8988T (cell line): ENCODE data around the gene ZBTB3.
A peak's percentile ranks its signal among the peaks of the same experiment; 100 is the strongest.
"Not testable (repeated sequence)": the region's sequence is repeated elsewhere in the genome, so short reads cannot be mapped to it uniquely, and the experiment has no call there.

ENCODE experiments used
- DNase-seq: peaks from one replicate; pipeline ENCODE4 v3.0.0; 2011

The ZBTB3 gene

DNA sequence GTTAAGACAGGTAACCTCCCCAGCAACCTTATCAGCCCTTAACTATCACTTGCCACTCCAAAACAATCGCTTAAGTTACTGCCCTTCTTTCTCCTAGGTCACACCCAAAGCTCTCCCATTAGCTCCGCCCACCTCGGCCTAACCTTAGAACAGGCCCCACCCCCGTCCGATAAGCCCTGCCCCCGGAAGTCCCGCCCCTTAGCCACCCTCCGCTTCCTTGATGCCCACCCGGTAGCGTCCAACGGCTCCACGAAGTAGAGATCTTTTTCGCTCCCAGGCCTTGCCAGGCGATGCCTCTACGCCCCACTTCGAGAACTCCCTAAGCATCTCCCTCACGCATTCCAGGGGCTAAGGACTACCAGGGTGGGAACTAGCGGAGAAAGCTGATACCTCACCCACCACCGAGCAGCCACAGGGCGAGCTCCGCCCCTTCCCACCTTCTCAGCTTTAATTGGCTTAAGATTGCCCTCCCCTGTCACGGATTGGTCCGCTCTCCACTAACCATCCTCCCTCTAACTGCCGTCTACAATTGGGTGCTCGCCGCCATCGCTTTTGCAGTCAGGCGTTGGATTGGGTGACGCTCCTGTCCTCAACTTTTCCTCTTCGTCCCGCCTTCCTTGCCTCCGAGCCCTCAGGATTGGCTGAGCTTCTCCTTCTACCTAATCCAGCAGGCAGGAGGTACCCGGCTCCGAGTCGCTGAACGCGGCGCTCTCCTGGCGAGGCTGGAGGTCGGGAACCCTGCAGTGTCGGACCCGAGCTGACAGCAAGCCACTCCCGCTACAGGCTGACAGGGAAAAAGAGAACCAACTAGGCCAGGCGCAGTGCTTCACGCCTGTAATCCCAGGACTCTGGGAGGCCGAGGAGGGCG is at the start of gene ZBTB3:
TSS of gene ZBTB3 (minus strand) at position 425 of the 868 bp plus-strand sequence. CDS start 496 bp downstream, outside the sequence.
- DNase-seq: peak; percentile 83

DNA sequence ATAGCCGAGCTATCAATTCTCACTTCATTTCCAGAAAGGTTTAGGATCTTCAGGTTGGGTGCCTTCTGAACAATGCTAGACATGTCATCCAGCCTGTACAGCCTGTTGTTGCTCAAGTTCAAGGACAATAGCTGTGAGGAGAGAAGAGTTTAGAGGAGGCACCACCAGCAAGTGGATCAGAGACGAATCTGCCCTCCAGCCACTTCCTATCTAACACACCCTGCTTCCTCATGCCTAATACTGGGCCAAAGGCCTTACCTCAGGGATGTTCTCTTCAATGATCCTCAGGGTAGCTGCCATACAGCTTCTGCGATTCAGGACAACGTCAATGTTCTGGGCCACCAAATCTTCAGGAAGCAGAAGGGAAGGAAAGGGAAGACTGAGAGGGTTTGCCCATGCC is 47.1 kb upstream of the ZBTB3 start:
- no peak for DNase-seq

DNA sequence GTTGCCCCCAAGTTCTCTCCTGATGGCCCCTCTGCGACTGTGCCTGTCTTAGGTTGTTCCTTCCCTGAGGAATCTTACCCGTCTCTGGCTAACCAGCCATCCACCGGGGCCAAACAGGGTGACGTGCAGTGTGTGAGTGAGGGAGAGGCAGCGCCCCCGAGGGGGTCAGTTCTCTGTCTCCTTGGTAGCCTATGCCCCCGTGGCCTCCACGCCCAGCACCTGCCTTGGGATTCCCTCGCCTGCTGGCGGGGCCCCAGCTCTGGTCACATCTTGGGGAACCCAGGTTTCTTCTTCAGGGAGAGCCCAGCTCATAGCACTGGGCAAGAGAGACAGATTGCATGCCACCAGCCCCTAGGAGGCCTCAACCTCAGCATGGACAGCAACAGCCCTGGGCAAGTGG is 45.5 kb upstream of the ZBTB3 start:
- DNase-seq: no peak

DNA sequence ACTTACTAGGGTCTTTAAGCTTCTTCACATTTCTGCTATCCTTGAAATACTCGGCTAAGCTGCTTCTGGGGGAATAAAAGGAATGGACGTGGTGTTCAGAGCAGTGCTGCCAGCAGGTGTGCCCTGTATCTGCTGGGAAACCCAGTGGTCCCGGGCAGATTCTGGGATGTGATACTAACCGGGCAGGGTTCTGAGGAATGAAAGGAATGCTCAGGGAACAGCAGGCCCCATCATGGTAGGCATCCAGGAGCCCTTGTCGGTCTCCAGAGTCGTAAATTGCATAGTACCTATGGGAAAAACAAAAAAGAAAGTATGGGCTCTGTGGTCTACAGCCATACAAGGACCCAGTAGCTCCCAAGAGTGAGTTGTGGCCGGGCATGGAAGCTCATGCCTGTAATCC is 42.3 kb upstream of the ZBTB3 start:
- DNase-seq: no peak

DNA sequence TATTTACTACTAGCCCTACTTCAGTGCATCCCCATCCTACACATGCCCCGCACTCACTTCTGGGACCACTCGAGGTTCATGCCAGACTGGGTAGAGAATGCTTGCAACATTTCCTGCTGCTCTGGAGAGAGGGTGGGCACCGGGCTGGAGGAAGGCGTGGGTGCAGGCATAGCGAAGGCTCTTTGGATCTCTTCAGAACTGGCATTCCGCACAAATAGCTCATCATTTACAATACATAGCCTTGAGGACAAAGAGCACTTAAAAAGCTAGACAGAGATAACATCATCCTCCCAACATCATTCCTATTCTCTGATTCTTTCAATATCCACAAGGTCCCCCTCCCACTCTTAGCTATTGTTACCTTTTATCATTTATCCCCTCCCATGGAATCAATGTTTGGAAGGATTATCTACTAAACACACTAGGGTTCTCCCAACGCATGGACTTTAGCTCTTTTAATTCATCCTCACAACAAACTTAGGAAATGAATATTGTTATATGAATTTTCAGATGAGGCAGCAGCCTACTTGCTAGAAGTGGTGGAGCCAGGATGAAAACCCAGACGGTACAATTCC is 40.3 kb upstream of the ZBTB3 start:
- DNase-seq: no peak

DNA sequence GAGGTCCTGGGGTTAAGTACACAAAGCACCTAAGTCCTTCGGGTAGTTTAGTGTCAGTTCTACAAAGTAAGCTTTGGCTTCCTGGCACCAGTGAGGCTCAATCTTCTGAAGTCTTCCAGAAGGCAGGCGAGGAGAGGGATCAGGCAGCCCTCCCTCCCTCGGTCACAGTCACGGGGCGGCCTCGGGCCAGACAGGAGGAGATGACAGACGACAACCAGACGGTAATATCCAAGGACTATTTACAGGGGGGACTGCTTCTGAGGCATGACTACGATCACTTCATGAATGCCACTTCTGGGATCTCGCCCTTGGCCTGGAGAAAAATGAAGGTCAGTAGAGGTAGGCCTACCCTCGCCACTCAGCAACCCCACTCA is 38.2 kb upstream of the ZBTB3 start:
- no peak for DNase-seq

DNA sequence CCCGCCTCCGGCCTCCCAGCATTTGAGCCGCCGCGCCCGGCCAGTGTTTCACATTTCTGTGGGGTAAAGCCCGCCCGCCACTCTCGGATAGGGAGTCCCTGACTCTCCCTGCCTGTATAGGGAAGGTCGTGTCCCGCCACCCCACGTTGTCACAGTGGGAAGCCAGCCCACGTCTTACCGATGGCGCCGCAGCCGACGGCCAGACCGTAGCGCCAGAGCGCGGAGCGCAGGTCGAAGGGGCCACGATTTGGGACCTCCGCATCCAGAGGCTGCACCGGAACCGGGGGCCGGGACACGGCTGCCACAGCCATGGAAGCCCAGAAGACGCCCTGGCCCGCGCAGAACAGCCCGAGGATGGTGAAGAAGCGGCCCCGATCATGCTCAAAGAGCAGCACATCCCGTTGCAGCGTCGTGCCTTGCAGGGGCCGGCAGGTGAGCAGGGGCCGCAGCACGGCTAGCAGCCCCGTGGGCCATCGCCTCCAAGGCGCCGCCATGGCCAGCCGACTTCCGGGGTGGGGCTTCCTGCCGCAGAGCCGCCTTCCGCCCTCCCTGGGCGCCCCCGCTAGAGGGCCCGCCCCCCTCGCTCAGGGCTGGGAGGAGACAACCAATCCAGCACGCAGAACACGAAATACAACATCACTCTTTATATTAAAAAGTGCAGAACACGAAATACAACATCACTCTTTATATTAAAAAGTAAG is 37.7 kb upstream of the ZBTB3 start, which contains the start of gene TMEM223:
TSS of gene TMEM223 (minus strand) at position 506 of the 701 bp plus-strand sequence. CDS start at position 494, 12 bp downstream.
- DNase-seq: peak; percentile 88

DNA sequence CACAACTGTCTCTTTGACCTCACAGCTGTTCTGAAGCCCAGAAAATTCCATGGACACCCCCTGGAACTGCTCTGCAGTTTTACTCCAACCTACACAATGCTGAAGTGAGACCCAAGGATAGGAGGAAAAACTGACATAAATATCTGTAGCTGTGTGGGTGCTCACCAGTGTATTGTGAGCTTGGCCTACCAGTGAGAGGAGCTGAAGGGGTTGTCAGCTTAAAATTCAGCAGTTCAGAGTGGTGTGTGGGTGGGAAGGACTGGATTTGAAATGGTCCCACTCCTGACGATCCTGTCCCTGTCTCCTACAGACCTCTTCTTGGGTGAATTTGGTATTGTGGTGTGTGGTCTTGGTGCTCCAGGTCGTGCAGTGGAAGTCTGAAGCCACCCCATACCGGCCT is 35.6 kb upstream of the ZBTB3 start:
- no peak for DNase-seq

DNA sequence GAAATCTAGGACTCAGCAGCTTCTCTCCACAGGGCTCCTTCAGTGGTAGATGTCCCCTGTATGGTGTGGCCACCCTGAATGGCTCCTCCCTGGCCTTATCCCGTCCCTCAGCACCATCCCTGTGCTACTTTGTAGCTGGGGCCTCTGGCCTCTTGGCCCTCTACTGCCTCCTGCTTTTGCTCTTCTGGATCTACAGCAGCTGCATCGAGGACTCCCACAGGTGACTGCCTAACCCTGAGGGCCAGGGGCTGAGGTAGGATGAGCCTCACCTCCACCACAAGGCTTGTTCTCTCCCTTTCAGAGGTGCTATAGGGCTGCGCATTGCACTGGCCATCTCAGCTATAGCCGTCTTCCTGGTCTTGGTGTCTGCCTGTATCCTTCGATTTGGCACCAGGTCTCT is 35.0 kb upstream of the ZBTB3 start:
- no peak for DNase-seq

DNA sequence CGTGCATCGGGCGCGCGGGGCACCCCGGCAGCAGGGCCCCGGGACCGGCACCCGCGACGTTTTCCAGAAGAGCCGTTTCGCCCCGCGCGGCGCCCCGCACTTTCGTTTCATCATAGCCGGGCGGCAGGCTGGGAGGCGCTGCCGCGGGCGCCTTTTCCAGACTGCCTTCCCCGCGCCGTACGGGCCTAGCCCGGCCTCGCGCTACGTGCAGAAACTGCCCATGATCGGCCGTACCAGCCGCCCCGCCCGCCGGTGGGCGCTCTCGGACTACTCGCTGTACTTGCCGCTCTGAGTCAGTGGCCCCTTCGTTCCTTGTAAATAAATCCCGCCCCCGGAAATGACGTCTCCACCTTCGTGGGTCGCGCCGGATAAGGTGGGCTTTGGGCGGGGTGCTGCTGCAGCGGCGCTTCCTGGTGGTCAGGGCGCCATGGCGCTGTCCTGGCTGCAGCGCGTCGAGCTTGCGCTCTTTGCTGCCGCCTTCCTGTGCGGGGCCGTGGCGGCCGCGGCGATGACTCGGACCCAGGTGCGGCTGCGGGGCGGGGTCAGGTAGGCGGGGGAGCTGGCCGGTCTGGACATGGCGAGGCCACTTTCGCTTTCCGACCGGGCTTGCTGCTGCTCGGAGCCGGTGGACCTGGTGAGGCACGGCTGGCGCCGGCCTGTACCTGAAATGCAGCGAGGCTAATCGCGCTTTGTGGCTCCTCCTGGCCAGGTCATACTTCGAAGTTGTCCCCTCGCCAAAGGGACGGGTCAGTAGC is 33.2 kb upstream of the ZBTB3 start, which contains the start of gene TMEM179B:
TSS of gene TMEM179B (plus strand) at position 398 of the 755 bp plus-strand sequence. CDS start at position 428, 30 bp downstream.
- peak; percentile 90 for DNase-seq

DNA sequence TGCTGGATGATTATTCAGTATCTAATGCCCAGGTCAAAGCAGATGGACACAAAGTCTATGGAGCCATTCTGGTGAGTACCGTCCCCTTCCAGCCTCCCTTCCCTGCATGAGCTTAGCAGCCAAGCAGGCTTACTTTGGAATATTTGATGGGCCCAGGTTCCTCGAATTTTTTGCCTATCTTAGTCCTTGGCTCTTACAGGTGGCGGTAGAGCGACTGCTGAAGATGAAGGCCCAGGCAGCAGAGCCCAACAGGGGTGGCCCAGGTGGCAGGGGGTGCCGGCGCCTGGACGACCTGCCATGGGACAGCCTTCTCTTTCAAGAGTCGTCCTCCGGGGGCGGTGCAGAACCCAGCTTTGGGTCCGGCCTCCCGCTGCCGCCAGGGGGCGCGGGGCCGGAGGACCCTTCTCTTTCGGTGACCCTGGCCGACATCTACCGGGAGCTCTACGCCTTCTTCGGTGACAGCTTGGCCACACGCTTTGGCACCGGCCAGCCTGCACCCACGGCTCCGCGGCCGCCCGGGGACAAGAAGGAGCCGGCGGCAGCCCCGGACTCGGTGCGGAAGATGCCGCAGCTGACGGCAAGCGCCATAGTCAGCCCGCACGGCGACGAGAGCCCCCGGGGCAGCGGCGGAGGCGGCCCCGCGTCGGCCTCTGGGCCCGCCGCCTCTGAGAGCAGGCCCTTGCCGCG is 32.5 kb upstream of the ZBTB3 start:
- DNase-seq: peak; percentile 90

DNA sequence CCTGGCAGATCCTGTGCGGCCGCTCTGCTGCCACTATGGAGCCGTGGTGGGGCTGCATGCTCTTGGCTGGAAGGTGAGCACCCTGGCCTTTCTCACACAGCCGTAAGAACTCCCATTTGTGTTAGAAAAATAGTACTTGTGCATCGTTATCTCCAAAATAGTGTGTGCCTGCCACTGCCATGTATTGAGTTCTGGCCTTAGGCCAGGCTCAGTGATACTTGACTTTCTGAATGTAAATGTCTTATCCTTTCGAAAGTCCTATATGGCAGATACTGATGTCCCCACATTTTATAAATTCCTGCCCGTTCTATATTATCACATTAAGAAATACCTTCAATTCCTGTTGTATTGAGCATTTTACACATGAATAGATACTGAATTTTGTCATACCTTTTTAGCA is 28.8 kb upstream of the ZBTB3 start:
- no peak for DNase-seq

DNA sequence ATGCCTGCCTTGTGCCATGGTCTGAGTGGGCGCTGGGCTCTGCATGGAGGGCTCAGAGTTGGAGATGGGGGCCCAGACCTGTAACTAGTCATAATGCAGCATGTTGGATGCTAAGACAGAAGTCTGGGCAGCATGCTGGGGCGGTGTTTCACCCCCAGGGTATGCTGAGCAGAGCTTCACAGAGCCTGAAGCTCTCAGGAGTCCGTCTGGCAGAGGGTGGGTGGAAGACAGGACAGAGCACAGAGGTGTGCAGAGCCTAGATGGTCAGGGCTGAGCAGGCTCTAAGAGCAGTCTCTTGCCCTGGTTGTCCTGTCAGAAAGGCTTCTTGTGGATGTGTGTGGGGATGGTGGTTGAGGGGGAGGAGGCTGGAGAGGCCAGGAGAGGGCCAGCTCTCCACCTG is 24.5 kb upstream of the ZBTB3 start:
- no peak for DNase-seq

DNA sequence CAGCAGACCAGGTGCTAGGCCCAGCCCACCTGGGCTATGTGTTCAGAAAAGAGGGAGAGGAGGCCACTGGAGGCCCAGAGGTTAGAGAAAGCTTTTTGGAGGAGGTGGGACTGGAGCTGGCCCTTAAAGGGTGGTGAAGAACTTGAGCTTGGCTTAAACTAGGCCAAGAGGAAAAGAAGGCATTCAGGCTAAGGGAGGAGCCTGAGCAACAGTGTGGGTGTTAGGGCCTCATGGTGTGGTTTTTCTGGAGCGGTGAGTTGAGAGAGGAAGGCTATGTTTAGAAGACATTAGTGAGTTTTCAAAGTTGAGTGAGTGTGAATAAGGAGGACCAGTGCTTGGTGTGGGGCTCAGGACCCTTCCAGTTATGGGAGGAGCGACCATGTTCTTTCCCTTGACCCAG is 23.4 kb upstream of the ZBTB3 start:
- DNase-seq: no peak

DNA sequence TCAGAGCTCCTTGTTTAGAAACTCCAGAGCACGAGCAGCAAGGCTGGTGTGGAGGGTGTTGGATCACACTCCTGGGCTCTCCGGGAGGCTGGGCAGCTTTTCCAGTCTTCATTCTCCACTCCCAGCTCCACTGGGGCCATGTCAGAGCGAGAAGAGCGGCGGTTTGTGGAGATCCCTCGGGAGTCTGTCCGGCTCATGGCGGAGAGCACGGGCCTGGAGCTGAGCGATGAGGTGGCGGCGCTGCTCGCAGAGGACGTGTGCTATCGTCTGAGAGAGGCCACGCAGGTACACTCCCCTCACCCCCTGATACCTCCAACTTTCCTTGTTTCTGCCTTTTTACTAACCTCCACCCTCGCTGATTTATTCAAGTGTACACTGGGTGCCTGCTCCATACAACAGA is 21.7 kb upstream of the ZBTB3 start:
- DNase-seq: no peak

DNA sequence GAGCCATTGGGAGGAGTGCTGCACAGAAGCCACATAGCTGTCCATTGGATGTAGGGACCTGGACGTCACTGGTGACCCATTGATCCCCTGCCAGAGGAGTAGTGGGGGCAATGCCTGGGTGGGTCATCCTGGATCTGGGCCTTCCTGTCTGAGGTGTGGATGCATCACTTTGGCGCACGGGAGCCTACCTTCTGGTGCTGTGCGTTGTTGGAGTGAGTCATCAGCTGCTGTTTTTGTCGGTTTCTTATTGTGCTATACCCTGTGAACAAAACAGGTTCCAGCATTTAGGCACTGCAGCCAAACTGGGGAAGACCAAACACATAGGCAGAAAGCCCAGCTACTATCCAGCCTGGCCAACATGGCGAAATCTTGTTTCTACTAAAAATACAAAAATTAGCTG is 20.4 kb upstream of the ZBTB3 start:
- DNase-seq: no peak

DNA sequence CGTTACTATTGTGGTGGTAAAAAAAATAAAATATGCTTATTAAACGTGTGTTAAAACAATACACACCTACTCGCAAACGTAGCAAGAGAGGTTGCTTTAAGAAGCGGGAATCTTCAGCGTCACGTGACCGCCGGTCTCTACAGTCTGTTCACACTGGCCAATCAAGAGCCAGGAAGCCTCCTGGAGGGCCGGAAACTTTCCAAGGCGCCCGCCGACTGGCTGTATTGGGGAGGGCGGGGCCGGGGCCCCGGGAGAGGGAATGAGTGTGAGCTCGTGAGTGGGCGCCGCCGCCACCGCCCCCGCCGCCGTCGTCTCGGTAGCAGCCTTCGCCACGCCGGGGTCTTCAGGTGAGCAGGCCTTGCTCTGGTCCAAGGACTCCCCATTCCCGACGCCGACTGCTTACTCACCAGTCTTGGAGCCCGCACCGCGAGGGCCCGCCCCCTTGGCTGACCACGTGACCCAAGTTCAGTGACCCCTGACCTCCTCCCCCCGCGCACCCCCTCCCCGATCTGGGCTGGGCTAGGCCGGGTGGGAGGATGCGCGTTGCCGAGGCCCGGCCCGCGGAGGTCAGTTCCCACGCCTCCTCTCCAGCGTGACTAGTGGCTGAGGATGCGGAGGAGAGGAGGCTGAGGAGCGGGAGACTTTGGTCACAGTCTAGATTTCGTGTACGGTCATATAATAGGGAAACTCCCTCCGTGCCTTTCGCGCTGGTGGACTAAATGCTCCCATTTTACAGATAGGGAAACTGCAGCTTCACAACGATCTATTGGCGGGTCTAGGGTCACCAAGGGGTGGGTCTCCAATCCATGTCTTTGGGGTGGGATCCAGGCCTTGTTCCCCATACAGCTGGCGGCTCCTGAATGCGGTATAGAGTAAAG is 17.4 kb upstream of the ZBTB3 start, which contains the start of gene TAF6L:
TSS of gene TAF6L (plus strand) at position 253 of the 878 bp plus-strand sequence. CDS start 4,388 bp downstream, outside the sequence.
- peak; percentile 88 for DNase-seq

DNA sequence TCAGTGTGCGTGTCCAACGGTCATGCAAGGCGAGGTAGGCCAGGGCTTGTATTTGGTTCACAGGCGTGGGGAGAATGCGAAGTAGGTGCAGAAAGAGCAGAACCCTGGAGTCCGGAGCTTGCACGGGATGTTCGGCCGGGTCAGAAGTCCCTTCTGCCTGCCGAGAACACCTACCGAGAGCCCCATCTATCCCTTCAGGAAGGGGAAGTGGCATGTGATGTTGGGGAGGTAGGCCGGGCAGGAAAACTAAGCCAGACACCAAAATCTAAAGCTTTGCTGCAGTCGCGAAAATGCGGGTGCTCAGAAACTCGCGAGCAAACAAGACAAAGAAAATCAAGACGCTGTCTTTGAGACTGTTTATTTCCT is 16.8 kb upstream of the ZBTB3 start:
- DNase-seq: no peak

DNA sequence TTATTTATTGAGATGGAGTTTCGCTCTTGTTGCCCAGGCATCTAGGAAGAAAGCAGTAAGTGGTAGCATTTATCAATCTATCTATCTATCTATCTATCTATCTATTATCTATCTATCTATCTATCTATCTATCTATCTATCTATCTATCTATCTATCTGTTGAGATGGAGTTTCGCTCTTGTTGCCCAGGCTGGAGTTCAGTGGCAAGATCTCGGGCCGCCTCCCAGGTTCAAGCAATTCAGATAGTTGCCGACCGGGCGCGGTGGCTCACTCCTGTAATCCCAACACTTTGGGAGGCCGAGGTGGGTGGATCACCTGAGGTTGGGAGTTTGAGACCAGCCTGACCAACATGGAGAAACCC is 6.9 kb upstream of the ZBTB3 start:
- DNase-seq: not testable (repeated sequence)

DNA sequence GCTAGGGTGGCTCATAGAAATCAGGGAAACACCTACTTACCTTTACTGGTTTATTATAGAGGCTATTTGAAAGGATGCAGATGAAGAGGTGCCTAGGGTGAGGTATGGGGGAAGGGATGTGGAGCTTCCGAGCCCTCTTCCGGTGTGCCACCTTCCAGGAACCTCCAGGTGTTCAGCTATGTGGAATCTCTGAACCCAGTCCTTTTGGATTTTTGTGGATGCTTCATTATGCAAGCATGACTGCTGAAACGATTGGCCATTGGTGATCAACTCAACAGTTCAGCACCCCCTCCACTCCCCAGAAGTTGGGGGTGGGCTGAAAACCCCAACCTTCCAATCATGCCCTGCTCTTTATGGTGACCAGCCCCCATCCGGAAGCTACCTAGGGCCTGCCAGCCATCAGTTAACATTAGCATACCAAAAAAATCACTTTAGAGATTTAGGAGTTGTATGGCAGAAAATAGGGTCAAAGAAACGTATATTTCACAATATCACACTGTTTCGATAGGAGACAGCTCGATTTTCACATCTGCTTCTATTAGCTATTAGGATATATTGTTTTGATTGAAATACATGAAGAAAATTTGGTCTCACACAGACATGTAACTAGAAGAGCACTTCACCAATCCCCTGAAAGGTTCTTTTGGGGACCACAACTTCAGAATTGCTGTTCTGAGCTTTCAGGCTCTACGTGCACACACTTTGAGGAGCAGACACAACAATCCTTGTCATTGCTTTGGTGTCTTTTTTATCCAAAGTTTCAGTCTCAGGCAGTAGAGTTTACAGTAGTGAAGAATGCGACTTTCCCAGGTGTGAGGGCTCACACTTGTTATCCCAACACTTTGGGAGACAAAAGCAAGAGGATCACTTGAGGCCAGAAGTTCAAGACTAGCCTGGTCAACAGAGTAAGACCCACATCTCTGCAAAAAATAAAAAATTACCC is 4.2 kb upstream of the ZBTB3 start:
- DNase-seq: no peak
